Stimulated activated CD4-positive, alpha-beta T cell treated with anti-CD3 and anti-CD28 coated beads, Interleukin-12 subunit alpha, Interleukin-12 subunit beta, amount 100 ng/mL, for 24 hours (primary cell): Measurements from ENCODE around the gene COL5A1.

Experiments used
- DNase-seq, 2 experiments: peaks; one replicate each; pipeline ENCODE4 v3.0.0-alpha.2; 2020; ENCODE audit warnings: low read depth in 2 of 2

The COL5A1 gene

GRCh38 chr9:134765785-134766184, 124.2 kb downstream of the COL5A1 start:
- DNase-seq: no peak

GRCh38 chr9:134766587-134766986, 125.0 kb downstream of the COL5A1 start:
- DNase-seq: no peak

DNA sequence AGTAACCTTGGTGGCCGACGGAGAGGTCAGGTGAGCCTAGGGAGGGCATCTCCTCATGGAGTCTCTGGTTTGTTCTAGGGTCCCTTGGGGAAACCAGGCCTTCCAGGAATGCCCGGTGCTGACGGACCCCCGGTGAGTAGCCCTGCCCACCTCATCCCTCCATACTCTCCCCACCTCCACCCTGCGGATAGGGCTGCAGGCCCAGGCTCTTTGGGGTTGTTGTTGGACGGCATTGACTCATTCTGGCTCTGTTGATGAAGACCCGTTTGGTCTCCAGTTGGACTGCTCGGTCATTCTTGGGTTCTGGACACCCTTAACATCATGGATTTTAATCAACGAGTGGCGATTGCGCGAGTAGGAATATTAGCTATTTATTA, 126.7 kb downstream of the COL5A1 start:
- no peak for DNase-seq

DNA sequence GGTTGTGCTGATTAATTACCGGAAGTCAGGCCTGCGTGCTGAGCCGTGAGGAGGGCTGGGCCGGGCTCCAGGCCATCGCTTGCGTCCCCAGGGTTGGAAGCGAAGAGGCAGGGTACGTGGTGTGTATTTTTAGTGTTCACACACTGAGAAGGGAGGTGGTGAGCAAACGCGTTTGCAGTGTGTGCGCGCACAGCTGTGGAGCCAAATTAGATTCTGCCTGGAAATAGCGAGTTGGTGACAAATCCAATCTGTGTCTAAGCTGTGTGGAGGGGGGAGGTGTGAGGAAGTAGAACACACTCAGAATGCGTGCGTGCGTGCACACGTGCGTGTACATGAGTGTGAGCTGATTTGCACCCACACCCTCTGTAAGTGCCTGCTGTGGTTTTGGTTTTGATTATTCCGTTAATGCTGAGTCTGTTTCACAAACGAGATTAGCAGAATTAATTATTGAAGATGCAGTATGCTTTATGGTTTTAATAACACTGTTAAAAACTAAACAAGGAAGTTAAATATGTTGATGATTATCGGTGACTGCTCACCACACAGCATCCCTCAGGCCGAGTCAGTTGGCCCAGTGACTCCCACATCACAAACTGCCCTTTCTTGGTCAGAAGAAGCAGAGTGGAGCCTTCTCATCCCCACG, 127.2 kb downstream of the COL5A1 start:
- DNase-seq: no peak

DNA sequence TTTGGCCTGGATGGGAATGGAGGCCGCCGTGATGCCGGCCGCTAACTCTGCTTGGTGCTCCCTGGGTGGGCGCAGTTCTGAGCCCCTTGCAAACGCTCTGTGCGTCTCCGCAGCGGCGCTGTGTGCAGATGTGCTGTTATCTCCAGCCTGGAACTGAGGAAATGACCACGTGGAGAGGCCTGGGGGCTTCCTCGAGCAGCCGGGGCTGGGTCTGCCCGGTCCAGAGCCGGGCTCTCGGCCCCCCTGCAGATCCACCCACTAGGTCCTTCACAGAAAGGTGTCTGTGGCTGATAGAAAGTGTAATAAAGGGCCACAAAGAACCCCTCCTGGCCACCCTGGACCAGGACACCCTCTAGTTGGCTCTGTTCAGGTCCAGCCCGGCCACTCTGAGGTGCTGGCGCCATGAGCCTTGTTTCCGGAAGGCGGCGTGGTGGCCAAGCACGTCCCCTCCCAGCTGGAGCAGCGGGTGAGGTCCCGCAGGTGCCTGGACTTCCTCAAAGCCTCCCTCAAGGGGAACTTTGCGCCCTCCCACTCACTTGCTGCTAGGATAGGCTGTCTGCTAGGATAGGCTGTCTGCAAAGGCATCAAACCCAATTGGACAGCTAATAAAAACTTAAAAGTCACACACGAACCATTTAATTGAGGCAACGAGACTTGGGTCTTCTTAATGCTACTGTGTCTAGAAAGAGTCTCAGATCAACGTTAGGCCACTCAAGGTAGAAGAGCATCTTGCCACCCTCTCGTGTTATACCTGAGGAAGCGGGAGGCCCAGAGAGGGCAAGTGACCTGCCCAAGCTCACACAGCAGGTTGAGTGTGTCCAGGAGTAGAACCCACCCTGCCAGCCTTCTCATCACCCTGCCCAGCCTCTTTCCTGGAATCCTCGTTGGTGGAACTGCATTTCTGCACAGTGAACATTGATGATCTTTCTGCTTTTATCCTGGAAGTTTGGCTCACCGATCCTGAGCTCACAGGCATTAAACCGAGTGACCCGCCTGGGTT, 129.7 kb downstream of the COL5A1 start:
- DNase-seq: no peak

DNA sequence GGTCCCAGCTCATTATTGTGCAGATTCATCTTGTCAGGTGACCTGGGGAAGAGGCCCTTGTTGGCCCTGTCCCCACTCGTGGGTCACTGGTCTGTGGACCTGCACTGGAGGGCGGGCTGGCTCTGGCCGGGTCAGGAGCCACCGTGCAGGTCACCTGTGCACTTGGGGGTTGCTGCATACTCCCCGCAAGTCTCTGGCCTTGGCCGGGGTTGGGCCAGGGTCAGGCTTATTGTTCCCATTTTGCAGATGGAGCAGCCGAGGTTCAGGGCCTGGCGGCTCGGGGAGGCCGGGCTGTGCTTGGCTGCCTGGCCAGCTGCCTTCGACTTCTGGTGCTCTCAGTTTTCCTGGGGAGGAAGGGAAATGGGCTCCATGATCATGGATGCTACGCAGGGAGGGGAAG, 130.7 kb downstream of the COL5A1 start:
- DNase-seq: no peak

GRCh38 chr9:134773842-134774241, 132.2 kb downstream of the COL5A1 start:
- DNase-seq: no peak

DNA sequence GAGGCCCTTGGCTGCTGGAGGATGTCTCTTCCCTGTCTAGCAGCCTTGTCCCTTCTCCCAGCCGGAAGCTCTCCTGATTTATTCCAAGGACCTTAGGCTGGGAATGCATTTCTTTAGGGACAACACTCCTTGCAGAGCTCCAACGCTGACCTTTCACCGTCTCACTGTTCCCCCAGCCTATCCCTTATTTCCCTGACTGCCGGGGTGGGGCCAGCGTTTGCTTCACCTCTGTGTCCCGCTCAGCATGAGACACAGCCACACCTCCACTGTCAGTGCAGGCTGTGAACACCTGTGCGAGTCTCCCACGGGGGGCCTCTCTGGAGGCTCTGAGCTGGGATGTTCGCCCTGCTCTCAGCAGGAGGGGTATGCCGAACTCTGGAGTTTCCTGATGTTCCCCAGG, 132.8 kb downstream of the COL5A1 start:
- no peak for DNase-seq

DNA sequence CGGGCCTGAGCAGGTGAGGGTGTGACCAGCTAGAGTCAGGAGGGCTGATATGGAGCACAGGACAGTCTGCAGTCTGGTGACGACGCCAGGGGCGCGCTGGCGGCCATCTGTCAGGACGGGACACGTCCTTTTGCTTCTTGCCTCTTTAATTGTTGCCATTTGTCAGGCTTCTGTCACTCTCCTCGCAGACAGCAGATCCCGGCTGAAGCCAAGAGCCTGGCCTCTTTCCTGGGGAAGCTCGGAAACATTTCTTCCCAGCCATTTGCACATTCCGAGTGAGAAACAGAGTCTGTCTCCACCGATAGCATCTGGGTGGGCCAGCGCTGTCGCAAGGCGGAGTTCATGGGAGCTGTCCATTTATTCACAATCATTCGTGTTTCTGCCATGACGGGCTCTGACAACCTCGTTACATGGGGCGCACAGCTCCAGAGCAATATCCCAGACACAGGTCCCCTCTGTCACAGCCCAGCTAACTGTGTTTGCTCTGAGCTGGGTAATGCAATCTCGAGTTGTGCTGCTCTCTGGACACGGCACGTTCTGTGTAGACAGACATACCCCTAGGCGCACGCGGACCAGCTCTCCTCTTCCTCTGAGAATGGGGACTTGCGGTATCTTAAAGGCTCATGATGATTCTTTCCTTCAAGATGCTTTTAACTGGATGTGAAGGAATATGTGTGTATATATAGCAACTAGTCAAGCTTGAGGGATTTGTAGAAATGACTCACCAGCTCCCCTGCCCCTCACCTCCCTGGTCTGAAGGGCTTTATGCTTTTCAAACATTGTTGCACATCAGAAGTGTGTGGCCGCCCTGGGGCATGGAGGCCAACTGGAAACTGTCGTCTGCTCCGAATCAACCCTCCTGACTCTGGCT, 133.7 kb downstream of the COL5A1 start:
- no peak for DNase-seq

- no peak for DNase-seq
Observed at GRCh38 chr9:134776080-134776796, 134.6 kb downstream of the COL5A1 start.

- DNase-seq: no peak
Observed at GRCh38 chr9:134777153-134777552, 135.6 kb downstream of the COL5A1 start.

DNA sequence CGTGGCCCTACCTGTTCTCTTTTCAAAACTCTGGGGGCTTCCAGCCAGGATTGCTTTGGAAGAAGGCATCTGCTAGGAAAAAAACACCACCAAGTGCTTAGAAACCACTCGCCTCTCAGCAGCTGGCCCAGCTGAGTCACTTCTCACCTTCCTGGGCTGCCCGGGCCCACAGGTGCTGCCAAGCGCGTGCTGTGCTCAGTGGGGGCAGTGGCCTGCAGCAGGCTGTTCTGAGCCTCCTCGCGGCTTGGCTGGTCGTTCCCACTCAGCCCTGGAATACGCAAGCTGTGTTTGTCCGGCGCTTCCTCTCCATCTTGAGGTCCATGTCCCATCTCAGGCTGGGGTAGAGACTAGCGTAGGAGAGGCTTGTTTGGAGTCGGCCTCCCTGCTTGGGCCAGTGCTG, 136.6 kb downstream of the COL5A1 start:
- no peak for DNase-seq

DNA sequence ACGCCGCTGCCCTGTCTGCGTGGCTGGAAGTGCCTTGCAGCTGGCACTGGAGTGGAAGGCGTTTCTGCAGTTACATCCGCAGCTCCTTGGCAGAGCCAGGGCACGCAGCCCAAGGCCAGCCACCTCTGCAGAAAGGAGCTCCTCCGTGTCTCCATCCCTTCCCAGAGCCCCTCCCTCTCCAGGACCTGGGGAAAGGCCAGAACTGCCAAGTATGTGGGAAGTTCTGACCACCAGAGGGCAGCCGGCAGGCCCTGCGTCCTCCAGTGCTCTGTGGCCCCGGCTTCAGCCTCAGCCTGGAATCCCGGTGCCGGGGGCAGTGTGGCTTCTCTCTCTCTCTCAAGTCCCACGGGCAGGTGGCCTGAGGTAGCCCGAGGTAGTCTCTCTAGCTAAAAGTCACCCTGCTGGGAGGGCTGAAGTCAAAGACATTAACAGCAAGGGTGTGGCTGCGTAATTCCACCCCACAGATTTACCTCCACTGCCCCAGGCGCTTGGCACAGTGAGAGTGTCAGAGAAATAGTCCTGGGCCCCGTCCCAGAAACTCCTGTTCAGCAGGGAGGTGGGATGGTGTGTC, 137.3 kb downstream of the COL5A1 start:
- no peak for DNase-seq

GRCh38 chr9:134779640-134780039, 138.0 kb downstream of the COL5A1 start:
- DNase-seq: no peak

GRCh38 chr9:134781591-134782302, 140.1 kb downstream of the COL5A1 start:
- DNase-seq: no peak

- no peak for DNase-seq
Observed at GRCh38 chr9:134782921-134783698, 141.5 kb downstream of the COL5A1 start.

- no peak for DNase-seq
Observed at GRCh38 chr9:134783699-134784039, 142.1 kb downstream of the COL5A1 start.

DNA sequence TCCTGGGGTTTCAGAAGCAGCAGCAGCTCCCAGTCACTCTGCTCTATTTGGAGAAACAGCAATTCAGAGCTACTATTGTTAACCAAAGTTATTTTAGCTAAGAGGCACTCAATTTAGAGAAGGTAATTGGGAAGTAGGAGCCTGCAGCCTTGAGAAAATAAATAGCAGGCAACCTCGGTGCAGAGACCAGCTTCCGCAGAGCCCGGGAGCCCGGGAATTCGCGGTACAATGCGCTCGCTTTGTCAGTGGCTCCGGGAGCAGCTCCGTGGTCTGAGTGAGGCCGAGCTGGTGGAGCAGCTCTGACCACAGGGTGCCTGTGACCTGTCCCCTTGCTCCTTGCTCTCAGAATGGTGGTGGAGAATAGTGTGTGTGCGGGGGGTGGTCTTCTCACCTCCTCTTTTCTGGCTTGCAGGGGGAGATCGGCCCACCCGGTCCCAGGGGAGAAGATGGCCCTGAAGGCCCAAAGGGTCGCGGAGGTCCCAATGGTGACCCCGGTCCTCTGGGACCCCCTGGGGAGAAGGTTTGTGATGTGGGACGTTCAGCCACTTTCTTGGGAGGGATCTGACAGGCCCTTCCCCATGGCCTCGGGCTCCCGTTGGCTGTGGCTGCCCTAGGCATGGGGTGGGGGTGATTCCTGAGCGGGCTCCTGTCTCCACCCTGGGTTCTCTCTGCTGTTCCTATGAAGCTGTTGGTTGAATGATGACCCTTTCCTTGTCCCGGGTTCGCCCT, 143.1 kb downstream of the COL5A1 start:
- no peak for DNase-seq
